ENCODE data around the gene ARID1B.

DNA sequence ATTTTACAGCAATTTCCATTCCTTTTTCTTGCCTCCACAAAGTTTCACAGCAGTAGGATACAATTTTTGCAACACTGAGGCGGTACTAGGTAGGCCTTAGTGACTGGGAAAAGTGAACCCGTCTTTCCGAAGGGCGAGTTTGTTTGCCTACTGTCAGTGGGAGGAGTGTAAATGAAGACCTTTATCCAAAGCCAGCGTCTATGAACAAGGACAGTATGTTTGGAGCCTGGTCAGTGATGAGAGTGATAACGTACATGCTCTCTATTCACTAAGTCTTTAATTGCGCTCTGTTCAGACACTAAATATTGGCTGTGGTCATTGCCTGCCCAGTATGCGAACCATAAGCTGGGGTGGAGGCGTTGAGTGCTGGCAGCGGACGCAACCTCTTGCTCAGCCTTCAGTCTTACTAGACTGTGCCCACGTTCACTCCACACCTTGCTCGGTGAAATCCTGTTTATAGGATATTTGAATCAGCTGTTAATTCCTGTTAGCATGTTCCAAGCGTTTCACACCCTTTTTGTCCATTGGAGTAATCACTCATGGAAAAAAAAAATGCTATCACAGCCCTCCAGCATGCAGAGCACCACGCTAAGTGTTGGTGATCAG, 400.7 kb downstream of the ARID1B start:
- TF ChIP-seq, protein P1, sequence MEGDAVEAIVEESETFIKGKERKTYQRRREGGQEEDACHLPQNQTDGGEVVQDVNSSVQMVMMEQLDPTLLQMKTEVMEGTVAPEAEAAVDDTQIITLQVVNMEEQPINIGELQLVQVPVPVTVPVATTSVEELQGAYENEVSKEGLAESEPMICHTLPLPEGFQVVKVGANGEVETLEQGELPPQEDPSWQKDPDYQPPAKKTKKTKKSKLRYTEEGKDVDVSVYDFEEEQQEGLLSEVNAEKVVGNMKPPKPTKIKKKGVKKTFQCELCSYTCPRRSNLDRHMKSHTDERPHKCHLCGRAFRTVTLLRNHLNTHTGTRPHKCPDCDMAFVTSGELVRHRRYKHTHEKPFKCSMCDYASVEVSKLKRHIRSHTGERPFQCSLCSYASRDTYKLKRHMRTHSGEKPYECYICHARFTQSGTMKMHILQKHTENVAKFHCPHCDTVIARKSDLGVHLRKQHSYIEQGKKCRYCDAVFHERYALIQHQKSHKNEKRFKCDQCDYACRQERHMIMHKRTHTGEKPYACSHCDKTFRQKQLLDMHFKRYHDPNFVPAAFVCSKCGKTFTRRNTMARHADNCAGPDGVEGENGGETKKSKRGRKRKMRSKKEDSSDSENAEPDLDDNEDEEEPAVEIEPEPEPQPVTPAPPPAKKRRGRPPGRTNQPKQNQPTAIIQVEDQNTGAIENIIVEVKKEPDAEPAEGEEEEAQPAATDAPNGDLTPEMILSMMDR (IDR thresholded peaks at IDR 0.05), result no peak
- no peak for TF ChIP-seq EZH2 (IDR thresholded peaks at IDR 0.05)
- TF ChIP-seq EZH2phosphoT487 (IDR thresholded peaks at IDR 0.05), result no peak

All from neural progenitor cell (in vitro differentiated cells).